Activated CD8-positive, alpha-beta T cell treated with anti-CD3 and anti-CD28 coated beads for 36 hours (primary cell): ENCODE measurements around the gene RBBP4. TPM values are rescaled to one million over a fixed set of nuclear protein-coding genes. Genes with fewer than 3 reads are reported as not detected.

Experiments used
- ATAC-seq: fragments of 200-7000 bp; cut with Tn5 transposase; one replicate; pipeline ENCODE4 v1.10.0; 2021; ENCODE audit warnings: mild to moderate bottlenecking, moderate library complexity
- CTCF ChIA-PET: fragments of 350-600 bp; sonication (Branson Sonifier 250); formaldehyde crosslinking; loops from one replicate; lab custom pipeline; 2021; ENCODE audit warnings: antibody characterized with exemption; lab: Charles Lee
- POLR2A ChIA-PET: fragments of 350-600 bp; sonication (Branson Sonifier 250); formaldehyde crosslinking; loops from one replicate; lab custom pipeline; 2021; ENCODE audit warnings: antibody characterized with exemption; lab: Charles Lee
- DNase-seq: peaks from one replicate; pipeline ENCODE4 v3.0.0-alpha.2; 2020
- H3K27ac Mint-ChIP-seq: one replicate; pipeline ENCODE4 v1.8.0; 2021; ENCODE audit warnings: mild to moderate bottlenecking, mixed read lengths
- H3K27me3 Mint-ChIP-seq: one replicate; pipeline ENCODE4 v1.8.0; 2021; ENCODE audit warnings: mixed read lengths
- H3K36me3 Mint-ChIP-seq: one replicate; pipeline ENCODE4 v1.8.0; 2021; ENCODE audit warnings: low read depth, mixed read lengths
- H3K4me1 Mint-ChIP-seq: one replicate; pipeline ENCODE4 v1.8.0; 2021; ENCODE audit warnings: low read depth, mixed read lengths
- H3K4me3 Mint-ChIP-seq: one replicate; pipeline ENCODE4 v1.8.0; 2021; ENCODE audit warnings: mild to moderate bottlenecking, moderate library complexity, mixed read lengths
- H3K9me3 Mint-ChIP-seq: one replicate; pipeline ENCODE4 v1.8.0; 2021; ENCODE audit warnings: mixed read lengths
- intact Hi-C: fragments of 100-400 bp; cut with micrococcal nuclease; formaldehyde crosslinking; loops from one replicate; pipeline ENCODE4 v1.10.0; 2022
- total RNA-seq, 2 experiments: library from RNA; stranded (reverse); gene quantifications; one replicate each; pipeline ENCODE4 v1.2.3, GENCODE V29; 2021
- TF ChIP-seq, protein P1 (sequence below): fragments of 200-600 bp; IDR thresholded peaks from one replicate; pipeline ENCODE4 v1.8.0; 2022; ENCODE audit warnings: antibody characterized with exemption, mild to moderate bottlenecking

RBBP4 gene
- total RNA-seq, 2 experiments from 2014 or later: 308 to 318 TPM

- Mint-ChIP-seq H3K4me3 (no peak overlapping the region), H3K27me3 (no peaks in the 10 kb centered on the region)
- CTCF ChIA-PET: interaction anchor here (4.8 to 7.2 kb wide), 2 partner anchors 17 to 44 kb away, joined by 26 to 50 read pairs; no protein-coding TSS in a partner anchor
These were observed 78.4 kb downstream of the RBBP4 start for GRCh38 chr1:32729254-32730046.

GRCh38 chr1:32733582-32734321 is 82.7 kb downstream of the RBBP4 start:
- DNase-seq: peak; percentile 23
- POLR2A ChIA-PET: no interaction called here
- Mint-ChIP-seq H3K9me3 (no peaks in the 10 kb centered on the region), H3K27ac (no peak overlapping the region), H3K4me3 (no peak overlapping the region), H3K36me3 (no peaks in the 10 kb centered on the region), H3K4me1 (peaks cover 6% of the 10 kb centered on the region), H3K27me3 (peaks cover 1% of the 10 kb centered on the region)
- CTCF ChIA-PET: interaction anchor here (1.8 kb wide), 1 partner anchor 21 kb away, joined by 7 read pairs; no protein-coding TSS in a partner anchor
- intact Hi-C loops: no loop called here
- TF ChIP-seq, protein P1, sequence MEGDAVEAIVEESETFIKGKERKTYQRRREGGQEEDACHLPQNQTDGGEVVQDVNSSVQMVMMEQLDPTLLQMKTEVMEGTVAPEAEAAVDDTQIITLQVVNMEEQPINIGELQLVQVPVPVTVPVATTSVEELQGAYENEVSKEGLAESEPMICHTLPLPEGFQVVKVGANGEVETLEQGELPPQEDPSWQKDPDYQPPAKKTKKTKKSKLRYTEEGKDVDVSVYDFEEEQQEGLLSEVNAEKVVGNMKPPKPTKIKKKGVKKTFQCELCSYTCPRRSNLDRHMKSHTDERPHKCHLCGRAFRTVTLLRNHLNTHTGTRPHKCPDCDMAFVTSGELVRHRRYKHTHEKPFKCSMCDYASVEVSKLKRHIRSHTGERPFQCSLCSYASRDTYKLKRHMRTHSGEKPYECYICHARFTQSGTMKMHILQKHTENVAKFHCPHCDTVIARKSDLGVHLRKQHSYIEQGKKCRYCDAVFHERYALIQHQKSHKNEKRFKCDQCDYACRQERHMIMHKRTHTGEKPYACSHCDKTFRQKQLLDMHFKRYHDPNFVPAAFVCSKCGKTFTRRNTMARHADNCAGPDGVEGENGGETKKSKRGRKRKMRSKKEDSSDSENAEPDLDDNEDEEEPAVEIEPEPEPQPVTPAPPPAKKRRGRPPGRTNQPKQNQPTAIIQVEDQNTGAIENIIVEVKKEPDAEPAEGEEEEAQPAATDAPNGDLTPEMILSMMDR: no peak
- ATAC-seq: no peak

More at GRCh38 chr1:32729254-32730046, 78.4 kb downstream of the RBBP4 start:
- TF ChIP-seq, protein P1: no peak
- no peaks in the 10 kb centered on the region for H3K9me3 Mint-ChIP-seq
- no peak for ATAC-seq
- H3K4me1 Mint-ChIP-seq: peaks cover 12% of the 10 kb centered on the region
- no peaks in the 10 kb centered on the region for H3K36me3 Mint-ChIP-seq
- POLR2A ChIA-PET: no interaction called here
- H3K27ac Mint-ChIP-seq: no peak overlapping the region
- intact Hi-C loops: no loop called here
- DNase-seq: no peak

Other genes with a start within 250 kb of the RBBP4 start
- not detected for gene ZBTB8B, start 186.1 kb upstream of the RBBP4 start, total RNA-seq
- gene ZBTB8A, start 111.8 kb upstream of the RBBP4 start, total RNA-seq: under 1 TPM in 1 of 2 experiments, not detected in 1; 0.16 TPM
- 10 to 100 TPM; 53.4 to 57.6 TPM for gene ZBTB8OS, start 658 bp upstream of the RBBP4 start, total RNA-seq
- not detected for gene SYNC, start 51.6 kb downstream of the RBBP4 start, total RNA-seq
- gene YARS1, start 166.2 kb downstream of the RBBP4 start, total RNA-seq: 100 to 1,000 TPM; 231 to 238 TPM
- gene S100PBP, start 166.4 kb downstream of the RBBP4 start, total RNA-seq: 10 to 100 TPM; 25.7 to 27.3 TPM
- gene FNDC5, start 219.7 kb downstream of the RBBP4 start, total RNA-seq: not detected
- under 1 TPM; 0.49 to 0.61 TPM for gene HPCA, start 235.3 kb downstream of the RBBP4 start, total RNA-seq